Endothelial cell of umbilical vein (primary cell): ENCODE results near the gene TOM1L2. TPM values are rescaled to one million over a fixed set of nuclear protein-coding genes. Genes with fewer than 3 reads are reported as not detected.

Experiments
- BruUV-seq: library from RNA; stranded (reverse); fragments of 400-500 nt; replicated peaks from 2 replicates; lab custom pipeline; 2021; lab: Mats Ljungman, UMichigan
- CTCF ChIA-PET: fragments of 300-600, 350-600 bp; sonication (Branson Sonifier 250); formaldehyde crosslinking; loops from one replicate; lab custom pipeline; 2021; ENCODE audit warnings: antibody characterized with exemption, inconsistent platforms; lab: Charles Lee
- POLR2A ChIA-PET: fragments of 300-600, 350-600 bp; sonication (Branson Sonifier 250); formaldehyde crosslinking; loops from one replicate; lab custom pipeline; 2021; ENCODE audit warnings: antibody characterized with exemption, inconsistent platforms; lab: Charles Lee
- DNase-seq: peaks from one replicate; pipeline ENCODE4 v3.0.0-alpha.2; 2011; ENCODE audit warnings: low read depth, low spot score
- FAIRE-seq: peaks from 2 replicates; lab custom pipeline; 2011; peaks lifted over from hg19 to GRCh38; lab: Jason Lieb, UNC
- H2AFZ ChIP-seq: 2 replicates; pipeline ENCODE4 v1.6.0; 2012; ENCODE audit warnings: low read depth, low read length, control low read depth, inconsistent platforms
- H3K27ac ChIP-seq: 2 replicates; pipeline ENCODE4 v1.5.1; 2011; ENCODE audit warnings: low read depth, mild to moderate bottlenecking, control low read depth, low read length, moderate library complexity; ENCODE audit not compliant: insufficient read depth
- H3K27me3 ChIP-seq, 2 experiments: 2 replicates each; pipeline versions ENCODE4 v1.6.0 to v1.6.1; 2011; ENCODE audit warnings: low read length in 2 of 2, mixed read lengths in 1 of 2; ENCODE audit not compliant: control insufficient read depth in 2 of 2, insufficient read depth in 2 of 2
- H3K36me3 ChIP-seq, 2 experiments: 2 replicates in 1 of 2; 3 replicates in 1 of 2; pipeline ENCODE4 v1.5.1; 2011; ENCODE audit warnings: low read length in 2 of 2, mild to moderate bottlenecking in 1 of 2, moderate library complexity in 1 of 2; ENCODE audit not compliant: control insufficient read depth in 2 of 2, insufficient read depth in 2 of 2; ENCODE audit errors: extremely low read depth in 1 of 2
- H3K4me1 ChIP-seq: 3 replicates; pipeline ENCODE4 v1.5.1; 2011; ENCODE audit warnings: mild to moderate bottlenecking, low read length; ENCODE audit not compliant: control insufficient read depth, insufficient read depth; ENCODE audit errors: extremely low read depth
- H3K4me2 ChIP-seq: 2 replicates; pipeline ENCODE4 v1.6.1; 2011; ENCODE audit warnings: low read length, control low read depth, mixed read lengths; ENCODE audit not compliant: insufficient read depth
- H3K4me3 ChIP-seq, 3 experiments: fragments of 200-600 bp in 1 of 3; sonication (generic), shearing (Covaris generic) in 1 of 3; replicated peaks in 1 of 3; 2 replicates each; pipeline ENCODE4 v1.5.1; 2011 to 2016; ENCODE audit warnings: control low read depth in 3 of 3, low read length in 3 of 3, mild to moderate bottlenecking in 2 of 3, inconsistent platforms in 1 of 3, low read depth in 1 of 3, moderate library complexity in 1 of 3; ENCODE audit not compliant: insufficient read depth in 1 of 3
- H3K79me2 ChIP-seq: 2 replicates; pipeline ENCODE4 v1.6.0; 2012; ENCODE audit warnings: low read length, inconsistent platforms; ENCODE audit not compliant: control insufficient read depth, insufficient read depth
- H3K9ac ChIP-seq: replicated peaks from 2 replicates; pipeline ENCODE3; 2011; ENCODE audit warnings: low read length, control low read depth; ENCODE audit not compliant: insufficient read depth; ENCODE audit errors: extremely low read depth
- H3K9me1 ChIP-seq: replicated peaks from 3 replicates; pipeline ENCODE4 v1.6.0; 2011; ENCODE audit warnings: mild to moderate bottlenecking, low read length; ENCODE audit not compliant: control insufficient read depth, insufficient read depth; ENCODE audit errors: extremely low read depth
- H3K9me3 ChIP-seq: replicated peaks from 2 replicates; pipeline ENCODE4 v1.5.1; 2012; ENCODE audit warnings: low read length, inconsistent platforms; ENCODE audit not compliant: control insufficient read depth, insufficient read depth
- H4K20me1 ChIP-seq: replicated peaks from 2 replicates; pipeline ENCODE3; 2011; ENCODE audit warnings: mild to moderate bottlenecking, low read length; ENCODE audit not compliant: control insufficient read depth, insufficient read depth; ENCODE audit errors: extremely low read depth
- CTCF ChIP-seq, 2 donors: IDR thresholded peaks; 1 replicate in 1 of 2; 2 replicates in 1 of 2; pipeline ENCODE4 v1.5.1; 2011; ENCODE audit warnings: low read length in 2 of 2, mild to moderate bottlenecking in 2 of 2, moderate library complexity in 2 of 2, control low read depth in 1 of 2, inconsistent platforms in 1 of 2, low read depth in 1 of 2; ENCODE audit not compliant: insufficient read depth in 1 of 2; ENCODE audit errors: extremely low read depth in 1 of 2
- EZH2 ChIP-seq: IDR thresholded peaks from 2 replicates; pipeline ENCODE4 v1.6.1; 2012; ENCODE audit warnings: borderline replicate concordance, low read depth, mild to moderate bottlenecking, moderate library complexity, low read length, inconsistent platforms; ENCODE audit not compliant: severe bottlenecking
- FOS ChIP-seq: IDR thresholded peaks from 2 replicates; pipeline ENCODE4 v1.6.1; 2011; ENCODE audit warnings: mild to moderate bottlenecking, low read length, moderate library complexity, borderline replicate concordance; ENCODE audit not compliant: insufficient read depth
- GATA2 ChIP-seq: IDR thresholded peaks from 2 replicates; pipeline ENCODE4 v1.7.0; 2011; ENCODE audit warnings: low read depth, mild to moderate bottlenecking, moderate library complexity, mixed read lengths, low read length; ENCODE audit not compliant: insufficient read length, insufficient read depth
- JUN ChIP-seq: IDR thresholded peaks from 2 replicates; pipeline ENCODE4 v1.6.1; 2011; ENCODE audit warnings: borderline replicate concordance, low read depth; ENCODE audit not compliant: insufficient read length, insufficient read depth
- MAX ChIP-seq: IDR thresholded peaks from 2 replicates; pipeline ENCODE4 v1.6.1; 2011; ENCODE audit not compliant: insufficient read depth, insufficient read length
- MYC ChIP-seq: IDR thresholded peaks from one replicate; pipeline ENCODE4 v1.6.1; 2011; ENCODE audit warnings: mild to moderate bottlenecking, low read depth, low read length
- POLR2A ChIP-seq: IDR thresholded peaks from 2 replicates; pipeline ENCODE4 v1.6.1; 2012; ENCODE audit warnings: low read depth, mild to moderate bottlenecking, control low read depth, low read length
- POLR2AphosphoS5 ChIP-seq: IDR thresholded peaks from 2 replicates; pipeline ENCODE4 v1.6.1; 2012; ENCODE audit warnings: low read depth, mild to moderate bottlenecking, control low read depth, low read length, moderate library complexity; ENCODE audit not compliant: insufficient read depth
- dilution Hi-C: fragments of 300-500 bp; cut with MboI; formaldehyde crosslinking; loops from one replicate; pipeline ENCODE4 v1.15.0; 2019; ENCODE audit warnings: low sequenced_read_pairs; ENCODE audit not compliant: extremely low pct_ligation_motif_present
- intact Hi-C: fragments of 100-400 bp; cut with micrococcal nuclease; formaldehyde crosslinking; loops from one replicate; pipeline ENCODE4 v1.10.0; 2022
- polyA plus RNA-seq, 4 experiments: library from polyadenylated mRNA; depleted of rRNA in 3 of 4; stranded (reverse) in 3 of 4; unstranded in 1 of 4; fragments of >200 nt; gene quantifications; 2 replicates each; pipeline versions ENCODE4 v1.2.1 to v1.2.3, GENCODE V29; 2011 to 2012; ENCODE audit warnings: missing spikeins in 1 of 4
- total RNA-seq: library from RNA; stranded (reverse); gene quantifications from 2 replicates; pipeline ENCODE4 v1.2.3, GENCODE V29; 2021

TOM1L2 gene
- total and polyA plus RNA-seq, 2 donors (not counting 3 experiments of a cell fraction or from before 2014, with no cell fraction given): 31.7 to 37.6 TPM

- CTCF ChIA-PET: interaction anchor here (7.0 kb wide), 1 partner anchor 25 kb away, joined by 175 read pairs; no protein-coding TSS in a partner anchor
- intact Hi-C loops: loop anchor here (2.0 to 10.0 kb wide), 3 partner anchors 14 to 420 kb away; partner anchors contain the start of gene RASD1
Measured at GRCh38 chr17:17915183-17915582, 57.0 kb downstream of the TOM1L2 start.

More at GRCh38 chr17:17915183-17915582, 57.0 kb downstream of the TOM1L2 start:
- no peak overlapping the region for H3K27ac ChIP-seq
- dilution Hi-C loops: no loop called here
- TF ChIP-seq JUN (no peak), FOS (no peak), CTCF (IDR thresholded peaks at IDR 0.05; ENCODE audit: extremely low read depth in 1 of 2, insufficient read depth in 1 of 2, low read depth in 1 of 2, low read length in 2 of 2) (no peak), EZH2 (no peak), MYC (no peak), MAX (no peak), GATA2 (no peak), POLR2AphosphoS5 (no peak), POLR2A (no peak)
- no peak overlapping the region for H2AFZ ChIP-seq
- H3K9me3 ChIP-seq: no peaks in the 10 kb centered on the region
- peaks cover 19% of the 10 kb centered on the region for H3K4me1 ChIP-seq
- H3K4me2 ChIP-seq: no peak overlapping the region
- H3K4me3 ChIP-seq: no peak overlapping the region
- DNase-seq (no peak), FAIRE-seq (no peak)
- H3K9ac ChIP-seq: no peak overlapping the region
- H3K36me3 ChIP-seq: no peaks in the 10 kb centered on the region
- H3K27me3 ChIP-seq: no peaks in the 10 kb centered on the region
- no peaks in the 10 kb centered on the region for H4K20me1 ChIP-seq
- POLR2A ChIA-PET: no interaction called here
- no TSS peak for BruUV-seq
- no peaks in the 10 kb centered on the region for H3K9me1 ChIP-seq
- H3K79me2 ChIP-seq: no peaks in the 10 kb centered on the region
